HG03103 (cell line): ENCODE measurements around the gene OSBPL9.
"Not testable (repeated sequence)": the region's sequence is repeated elsewhere in the genome, so short reads cannot be mapped to it uniquely, and the experiment has no call there.

ENCODE experiments used
- ATAC-seq: cut with Tn5 transposase; IDR thresholded peaks from one replicate; pipeline ENCODE4 v1.9.1; 2021; ENCODE audit warnings: low read depth; ENCODE audit not compliant: unreplicated experiment

The OSBPL9 gene

DNA sequence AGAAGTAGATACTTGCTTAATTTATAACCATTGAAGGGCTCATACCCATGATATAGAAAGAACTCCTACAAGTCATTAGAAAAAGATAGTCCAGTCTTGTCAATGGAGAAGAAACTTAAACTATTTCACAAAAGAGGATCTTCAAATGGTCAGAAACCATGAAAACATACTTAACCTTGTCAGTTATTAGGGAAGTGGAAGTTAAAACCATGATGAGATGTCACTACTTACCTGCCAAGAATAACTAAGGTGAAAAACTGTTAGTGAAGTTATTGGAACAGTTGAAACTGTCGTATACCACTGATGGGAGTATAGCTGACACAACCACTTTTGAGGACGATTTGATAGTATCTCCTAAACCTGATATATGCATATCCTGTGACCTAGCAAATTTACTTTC is 46.8 kb downstream of the OSBPL9 start:
- no peak for ATAC-seq

GRCh38 chr1:51664421-51665240 is 47.7 kb downstream of the OSBPL9 start:
- ATAC-seq: no peak

DNA sequence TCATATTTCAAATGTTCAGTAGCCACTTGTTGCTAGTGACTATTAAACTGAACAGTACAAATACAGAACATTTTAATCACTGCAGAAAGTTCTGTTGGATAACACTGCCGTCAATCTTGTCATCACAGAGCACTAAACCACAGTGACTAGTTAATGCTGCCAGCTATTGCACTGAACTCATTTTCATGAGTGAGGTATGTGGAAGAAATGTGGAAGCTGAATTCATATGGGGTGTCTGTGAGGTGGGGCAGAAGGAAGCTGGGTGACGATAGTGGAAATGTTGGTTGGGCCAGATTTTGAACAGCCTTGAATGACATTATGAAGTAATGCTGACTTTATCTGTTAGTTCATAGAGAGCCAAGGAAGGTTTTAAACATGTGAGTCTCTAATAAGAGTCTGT is 49.6 kb downstream of the OSBPL9 start:
- no peak for ATAC-seq

DNA sequence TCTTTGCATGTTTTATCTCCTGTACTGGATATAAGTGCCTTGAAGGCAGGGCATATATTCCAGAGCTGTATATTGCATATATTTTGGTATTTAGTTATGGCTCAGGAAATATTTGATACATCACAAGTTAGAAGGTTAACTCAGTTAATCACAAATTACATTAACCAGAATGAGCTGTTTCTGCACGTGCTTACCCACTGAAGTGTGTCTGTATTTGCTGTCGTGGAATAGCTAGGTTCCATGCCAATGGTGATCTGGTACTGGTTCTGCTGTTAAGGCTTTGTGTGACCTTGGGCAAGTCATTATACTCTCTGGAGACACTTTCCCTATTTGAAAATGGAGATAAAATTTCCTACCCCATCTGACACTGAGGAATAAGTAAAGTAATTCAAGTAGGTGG is 50.7 kb downstream of the OSBPL9 start:
- ATAC-seq: no peak

DNA sequence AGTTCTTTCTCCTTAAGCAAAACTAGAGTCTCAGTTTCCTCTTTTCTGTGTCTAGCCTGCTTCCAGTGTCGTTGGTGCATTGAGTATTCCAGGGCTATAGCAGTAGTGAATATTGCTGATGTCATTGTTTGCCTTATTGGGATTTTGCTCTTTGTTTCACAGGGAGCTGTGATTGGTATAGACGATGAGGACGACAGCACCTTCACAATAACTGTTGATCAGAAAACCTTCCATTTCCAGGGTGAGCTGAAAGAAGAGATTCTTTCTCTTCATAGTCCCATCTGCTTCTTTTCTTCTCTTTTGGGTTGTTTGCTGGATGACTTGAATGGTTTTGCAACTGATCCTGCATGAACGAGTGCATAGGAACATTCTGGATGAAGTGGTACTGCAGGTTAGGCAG is 52.4 kb downstream of the OSBPL9 start:
- ATAC-seq: no peak

- no peak for ATAC-seq
Measured at GRCh38 chr1:51669816-51670215, 52.9 kb downstream of the OSBPL9 start.

GRCh38 chr1:51671527-51672325 is 54.8 kb downstream of the OSBPL9 start:
- no peak for ATAC-seq

DNA sequence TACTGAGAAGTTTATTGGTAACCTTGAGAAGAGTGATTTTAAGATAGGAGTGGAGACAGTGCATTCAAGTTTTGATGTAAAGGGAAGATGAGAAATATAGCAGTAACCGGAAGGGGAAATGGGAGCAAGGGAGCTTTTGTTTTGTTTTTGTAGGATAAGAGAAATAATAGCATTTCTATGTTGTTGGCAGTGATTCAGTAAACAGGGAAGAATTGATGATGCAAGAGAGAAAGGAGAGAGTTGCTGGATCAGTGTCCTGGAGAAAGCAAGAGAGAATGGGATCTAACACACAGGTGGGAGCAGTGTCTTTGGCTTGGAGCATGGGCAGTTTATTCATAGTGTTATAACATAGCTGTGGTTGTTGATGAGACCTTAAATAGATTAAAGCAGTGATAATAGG is 56.4 kb downstream of the OSBPL9 start:
- ATAC-seq: no peak

DNA sequence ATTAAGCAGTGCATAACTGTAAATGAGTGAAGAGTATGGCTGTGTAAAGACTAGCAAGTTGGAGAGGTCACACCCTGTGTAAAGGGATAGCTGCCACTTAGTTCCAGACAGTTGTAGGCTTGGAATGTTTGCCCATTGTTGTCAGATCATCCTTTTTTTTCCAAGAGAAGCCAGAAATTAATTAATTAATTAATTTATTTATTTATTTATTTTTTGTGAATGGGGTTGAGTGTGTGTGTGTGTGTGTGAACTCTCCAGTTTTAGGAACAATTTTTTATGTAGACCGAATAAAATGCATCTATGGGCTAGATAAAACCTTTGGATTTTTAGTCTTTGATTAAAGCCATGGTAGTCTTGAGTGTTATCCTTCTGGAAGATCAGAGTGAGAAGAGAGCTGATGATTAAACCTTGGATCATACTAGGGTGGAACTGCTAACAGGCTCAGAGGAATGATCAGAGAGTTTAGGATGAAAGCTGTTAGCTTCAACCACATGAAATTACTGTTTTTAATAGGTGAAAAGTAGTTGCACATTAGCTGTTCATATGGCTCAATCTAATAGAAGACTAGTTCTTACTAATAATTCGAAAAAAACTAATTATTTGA is 58.4 kb downstream of the OSBPL9 start:
- no peak for ATAC-seq

DNA sequence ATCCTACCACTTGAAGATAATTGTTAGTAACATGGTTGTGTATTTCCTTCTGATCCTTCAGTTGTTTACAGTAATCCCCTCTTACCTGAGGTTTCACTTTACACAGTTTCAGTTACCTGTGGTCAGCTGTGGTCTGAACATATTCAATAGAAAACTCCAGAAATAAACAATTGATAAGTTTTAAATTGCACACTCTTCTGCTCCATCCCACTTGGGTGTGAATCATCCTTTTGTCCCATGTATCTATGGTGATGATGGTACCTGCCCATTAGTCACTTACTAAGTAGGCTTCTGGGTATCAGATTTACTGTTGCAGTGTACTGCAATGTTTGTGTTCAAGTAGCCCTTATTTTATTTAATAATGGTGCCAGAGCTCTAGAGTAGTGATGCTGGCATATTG is 62.5 kb downstream of the OSBPL9 start:
- ATAC-seq: no peak

GRCh38 chr1:51684776-51685175 is 67.9 kb downstream of the OSBPL9 start:
- no peak for ATAC-seq

GRCh38 chr1:51686450-51686849 is 69.6 kb downstream of the OSBPL9 start:
- no peak for ATAC-seq

GRCh38 chr1:51689075-51689440 is 72.2 kb downstream of the OSBPL9 start:
- ATAC-seq: no peak

DNA sequence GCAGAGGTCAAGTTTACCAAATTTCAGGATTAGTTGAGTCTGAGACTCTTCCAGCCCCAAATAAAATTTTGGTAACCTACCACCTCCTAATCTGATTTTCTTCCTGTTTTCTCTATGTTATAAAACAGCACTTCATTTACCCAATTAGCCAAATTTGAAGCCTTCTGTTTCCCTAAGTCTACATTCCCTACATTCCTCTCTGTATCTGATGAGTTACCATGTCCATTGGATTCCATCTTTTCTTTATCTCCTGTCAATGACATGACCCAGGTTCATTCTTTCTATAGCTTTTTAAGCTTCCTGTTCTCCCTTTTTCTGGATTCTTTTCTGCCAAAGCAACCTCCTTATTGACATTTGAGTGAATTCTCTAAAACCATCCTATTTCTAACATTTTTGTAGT is 72.8 kb downstream of the OSBPL9 start:
- no peak for ATAC-seq

DNA sequence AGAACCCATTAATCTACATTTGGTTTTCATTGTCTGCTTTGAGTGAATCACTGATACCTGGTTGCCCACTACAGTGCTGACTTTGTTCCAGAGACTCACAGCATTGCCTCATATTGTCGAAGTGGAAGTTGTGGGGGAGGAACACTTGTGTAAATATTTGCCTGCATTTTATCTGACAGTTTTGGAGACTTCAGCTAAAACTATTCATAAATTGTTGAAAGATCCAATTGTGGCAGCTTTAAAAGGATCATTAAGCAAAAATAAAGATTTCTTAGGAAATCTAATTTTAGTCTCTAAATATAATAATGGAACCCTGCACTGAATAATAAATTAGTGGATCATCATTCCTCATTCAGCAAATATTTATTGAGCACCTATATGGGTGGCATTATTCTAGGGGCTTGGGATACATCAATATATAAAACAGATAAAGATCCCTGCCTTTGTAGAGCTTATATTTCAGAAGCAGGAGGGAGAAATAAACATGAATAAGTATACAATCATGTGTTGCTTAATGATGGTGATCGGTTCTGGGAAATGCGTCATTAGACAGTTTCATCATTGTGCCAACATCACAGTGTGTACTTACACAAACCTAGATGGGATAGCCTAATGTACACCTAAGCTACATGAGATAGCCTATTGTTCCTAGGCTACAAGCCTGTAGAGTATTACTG is 73.5 kb downstream of the OSBPL9 start:
- no peak for ATAC-seq

DNA sequence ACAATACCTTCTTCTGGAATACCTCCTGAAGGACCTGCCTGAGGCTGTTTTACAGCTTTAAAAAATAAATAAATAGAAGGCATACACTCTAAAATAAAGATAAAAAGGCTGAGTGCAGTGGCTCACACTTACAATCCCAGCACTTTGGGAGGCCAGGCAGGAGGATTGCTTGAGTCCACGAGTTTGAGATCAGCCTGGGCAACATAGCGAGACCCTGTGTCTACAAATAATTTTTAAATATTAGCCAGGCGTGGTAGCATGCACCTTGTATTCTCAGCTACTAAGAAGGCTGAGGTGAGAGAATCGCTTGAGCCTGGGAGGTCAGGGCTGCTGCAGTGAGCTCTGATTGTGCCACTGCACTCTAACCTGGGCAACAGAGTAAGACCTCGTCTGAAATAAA is 75.0 kb downstream of the OSBPL9 start:
- ATAC-seq: no peak

GRCh38 chr1:51693419-51694155 is 76.7 kb downstream of the OSBPL9 start:
- no peak for ATAC-seq

DNA sequence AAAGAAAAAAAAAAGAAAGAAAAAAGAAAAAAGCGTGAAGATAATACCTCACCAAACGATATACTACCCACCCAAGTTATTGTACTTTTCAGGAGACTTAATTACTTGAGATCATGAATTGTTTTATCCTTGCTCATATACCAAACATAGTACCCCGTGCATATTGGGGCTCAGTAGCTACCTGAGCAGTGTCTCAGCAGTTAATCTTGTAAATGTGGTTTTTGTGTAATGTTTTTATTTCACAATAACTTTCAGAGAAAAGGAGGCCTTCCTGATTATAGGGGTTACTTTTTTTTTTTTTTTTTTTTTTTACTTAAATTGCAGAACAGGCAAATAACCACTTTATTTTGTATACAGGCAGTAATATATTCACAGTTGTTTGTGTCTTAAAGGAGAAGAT is 80.3 kb downstream of the OSBPL9 start:
- no peak for ATAC-seq

GRCh38 chr1:51699391-51699790 is 82.5 kb downstream of the OSBPL9 start:
- ATAC-seq: no peak

DNA sequence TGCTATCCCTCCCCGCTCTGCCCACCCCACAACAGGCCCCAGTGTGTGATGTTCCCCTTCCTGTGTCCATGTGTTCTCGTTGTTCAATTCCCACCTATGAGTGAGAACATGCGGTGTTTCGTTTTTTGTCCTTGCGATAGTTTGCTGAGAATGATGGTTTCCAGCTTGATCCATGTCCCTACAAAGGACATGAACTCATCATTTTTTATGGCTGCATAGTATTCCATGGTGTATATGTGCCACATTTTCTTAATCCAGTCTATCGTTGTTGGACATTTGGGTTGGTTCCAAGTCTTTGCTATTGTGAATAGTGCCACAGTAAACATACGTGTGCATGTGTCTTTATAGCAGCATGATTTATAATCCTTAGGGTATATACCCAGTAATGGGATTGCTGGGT is 84.9 kb downstream of the OSBPL9 start:
- not testable (repeated sequence) for ATAC-seq
